ENCODE measurements around the gene CRNKL1. TPM values are rescaled to one million over a fixed set of nuclear protein-coding genes. Genes with fewer than 3 reads are reported as not detected.
A peak's percentile ranks its signal among the peaks of the same experiment; 100 is the strongest.

CRNKL1 gene
- total RNA-seq, 4 donors from 2014 or later: 12.3 to 22.1 (median 15.6) TPM

DNA sequence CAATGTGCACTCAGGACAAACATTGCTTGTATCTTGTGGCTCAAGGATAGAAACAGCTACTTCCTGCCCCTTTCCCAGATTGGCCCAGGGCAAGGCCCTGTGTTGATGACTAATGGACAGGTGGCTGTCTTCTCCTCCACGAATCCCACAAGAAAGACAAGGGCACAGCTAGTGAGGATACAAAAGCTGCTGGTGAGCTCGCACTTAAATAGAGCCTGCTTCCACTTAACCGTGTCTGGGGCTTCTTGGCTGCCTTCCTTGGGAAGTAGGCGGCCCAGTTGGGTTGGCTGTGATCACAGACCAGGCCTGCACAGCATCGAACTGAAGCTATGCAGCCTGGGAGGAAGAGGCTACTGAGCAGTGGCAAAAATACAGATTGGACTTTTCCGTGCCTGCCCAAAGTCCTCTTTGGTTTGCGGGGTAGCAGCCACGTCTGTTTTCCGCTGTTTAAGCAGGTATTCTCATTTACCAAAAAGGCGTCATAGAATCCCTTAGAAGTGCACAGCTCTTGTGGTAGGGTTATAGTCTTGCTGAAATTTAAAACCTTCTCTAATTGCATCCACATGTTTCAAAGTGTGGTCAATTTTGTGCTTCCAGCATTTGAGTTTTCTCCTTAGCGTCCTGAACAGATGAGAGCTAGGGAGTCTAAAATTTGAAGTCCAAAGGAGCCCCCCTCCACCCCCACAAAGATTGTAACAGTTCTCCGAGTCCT, 58.2 kb downstream of the CRNKL1 start:
- Histone ChIP-seq H3K4me3 (no peak overlapping the region), H3K4me1 (peaks cover 16 to 47% (median 21%) of the 10 kb centered on the region in 4 donors), H3K36me3 (peaks cover 1 to 31% (median 4%) of the 10 kb centered on the region in 4 donors), H3K27ac (peak overlapping the region; percentile 65 to 84 (median 82)), H3K9me3 (no peaks in the 10 kb centered on the region), H3K27me3 (no peaks in the 10 kb centered on the region)
- WGBS, 2 donors (ENCODE audit: low coverage in 1 of 2): 37 to 72% methylated on average over 5 to 12 of the region's 12 CpGs
- intact Hi-C loops (cut with DNase I; ENCODE audit: low total_unique reads) (loop anchor here (5.0 kb wide), 1 partner anchor 302 kb away; no protein-coding TSS in a partner anchor), in situ Hi-C loops (cut with MboI; ENCODE audit: low pct_ligation_motif_present in 1 of 4, low pct_unique_long_range_greater_than_20kb in 1 of 4, low sequenced_read_pairs in 3 of 4) (loop anchor here in 1 of 4 donors (10.0 kb wide), 1 partner anchor 209 kb away; no protein-coding TSS in a partner anchor)
- TF ChIP-seq POLR2AphosphoS5 (IDR thresholded peaks at IDR 0.05) (no peak), POLR2A (IDR thresholded peaks at IDR 0.05) (no peak), EP300 (IDR thresholded peaks at IDR 0.05; ENCODE audit: low read depth) (no peak)
- TF ChIP-seq, protein P1, sequence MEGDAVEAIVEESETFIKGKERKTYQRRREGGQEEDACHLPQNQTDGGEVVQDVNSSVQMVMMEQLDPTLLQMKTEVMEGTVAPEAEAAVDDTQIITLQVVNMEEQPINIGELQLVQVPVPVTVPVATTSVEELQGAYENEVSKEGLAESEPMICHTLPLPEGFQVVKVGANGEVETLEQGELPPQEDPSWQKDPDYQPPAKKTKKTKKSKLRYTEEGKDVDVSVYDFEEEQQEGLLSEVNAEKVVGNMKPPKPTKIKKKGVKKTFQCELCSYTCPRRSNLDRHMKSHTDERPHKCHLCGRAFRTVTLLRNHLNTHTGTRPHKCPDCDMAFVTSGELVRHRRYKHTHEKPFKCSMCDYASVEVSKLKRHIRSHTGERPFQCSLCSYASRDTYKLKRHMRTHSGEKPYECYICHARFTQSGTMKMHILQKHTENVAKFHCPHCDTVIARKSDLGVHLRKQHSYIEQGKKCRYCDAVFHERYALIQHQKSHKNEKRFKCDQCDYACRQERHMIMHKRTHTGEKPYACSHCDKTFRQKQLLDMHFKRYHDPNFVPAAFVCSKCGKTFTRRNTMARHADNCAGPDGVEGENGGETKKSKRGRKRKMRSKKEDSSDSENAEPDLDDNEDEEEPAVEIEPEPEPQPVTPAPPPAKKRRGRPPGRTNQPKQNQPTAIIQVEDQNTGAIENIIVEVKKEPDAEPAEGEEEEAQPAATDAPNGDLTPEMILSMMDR (IDR thresholded peaks at IDR 0.05): no peak
- DNase-seq: no peak

DNA sequence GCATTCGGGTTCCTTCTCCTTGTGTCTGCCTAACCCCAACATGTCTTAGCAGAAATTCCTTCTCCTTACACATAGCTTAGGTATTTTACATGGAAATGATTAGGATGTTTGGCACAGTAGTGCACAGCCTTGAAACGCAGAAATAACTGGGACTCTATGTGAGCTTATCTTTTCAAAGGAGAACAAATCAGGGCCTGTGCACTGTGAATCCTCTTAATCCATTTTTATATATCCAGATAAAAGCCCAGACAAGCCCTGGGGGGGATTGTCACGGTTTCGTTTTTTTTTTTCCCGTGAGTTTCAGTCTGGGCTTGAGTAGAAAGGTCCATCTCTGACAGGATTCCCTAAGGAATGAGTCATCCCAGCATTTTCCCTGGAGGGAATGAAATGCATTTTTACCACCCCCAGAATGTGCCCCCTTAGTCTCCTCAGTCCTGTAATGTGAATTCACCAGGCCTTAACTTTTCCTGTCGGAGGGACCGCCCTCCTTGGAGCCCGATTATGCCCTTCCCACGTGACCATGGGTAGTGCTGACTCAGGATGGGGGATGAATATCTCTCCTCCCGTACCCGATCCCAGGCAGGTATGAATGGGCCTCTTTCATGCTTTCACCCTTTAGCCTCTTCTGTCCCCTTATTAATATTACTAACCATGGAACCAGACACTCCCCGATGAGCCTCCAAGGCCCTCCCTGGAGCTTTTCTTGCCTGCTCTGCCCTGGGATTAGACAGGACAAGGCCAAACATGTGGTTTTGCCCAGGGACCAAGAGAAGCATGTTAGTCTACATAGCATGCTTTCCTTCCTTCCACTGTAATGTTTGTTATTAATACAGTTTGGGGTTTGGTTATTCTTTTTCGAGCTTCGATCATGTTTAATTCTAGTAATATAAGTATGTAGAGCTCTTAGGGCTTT, 59.0 kb downstream of the CRNKL1 start:
- no peaks in the 10 kb centered on the region for H3K27me3 ChIP-seq
- in situ Hi-C loops (cut with MboI; ENCODE audit: low pct_ligation_motif_present in 1 of 4, low pct_unique_long_range_greater_than_20kb in 1 of 4, low sequenced_read_pairs in 3 of 4): loop anchor here in 1 of 4 donors (10.0 kb wide), 1 partner anchor 208 kb away; no protein-coding TSS in a partner anchor
- intact Hi-C loops (cut with DNase I; ENCODE audit: low total_unique reads): loop anchor here (5.0 kb wide), 1 partner anchor 301 kb away; no protein-coding TSS in a partner anchor
- no peak for TF ChIP-seq POLR2AphosphoS5 (IDR thresholded peaks at IDR 0.05)
- TF ChIP-seq EP300 (IDR thresholded peaks at IDR 0.05; ENCODE audit: low read depth): no peak
- TF ChIP-seq POLR2A (IDR thresholded peaks at IDR 0.05): no peak
- TF ChIP-seq, protein P1 (IDR thresholded peaks at IDR 0.05): no peak
- no peak overlapping the region for H3K4me3 ChIP-seq
- H3K4me1 ChIP-seq: peaks cover 16 to 46% (median 21%) of the 10 kb centered on the region in 4 donors
- no peak for DNase-seq
- peaks cover 0 to 23% (median 2%) of the 10 kb centered on the region in 4 donors for H3K36me3 ChIP-seq
- WGBS, 2 donors (ENCODE audit: low coverage in 1 of 2): 74 to 75% methylated on average over 13 to 14 of the region's 14 CpGs
- H3K27ac ChIP-seq: peak overlapping the region; percentile 65 to 84 (median 82)
- no peaks in the 10 kb centered on the region for H3K9me3 ChIP-seq

DNA sequence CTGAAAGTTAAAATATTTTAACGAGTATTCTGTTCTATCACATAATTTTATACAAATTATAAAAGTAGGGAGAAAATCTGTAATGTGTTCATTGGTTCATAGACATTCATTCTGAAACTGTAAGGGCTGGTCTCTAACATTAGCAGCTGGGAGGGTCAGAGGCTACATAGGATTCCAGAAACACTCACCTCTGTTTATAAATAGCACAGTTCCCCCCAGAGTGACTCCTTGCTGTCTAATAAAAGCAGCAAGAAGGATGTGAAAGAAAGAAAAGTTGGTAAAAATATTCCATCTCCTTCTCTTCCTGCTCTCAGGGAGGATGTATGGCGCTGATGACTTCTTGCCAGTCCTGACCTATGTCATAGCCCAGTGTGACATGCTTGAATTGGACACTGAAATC, 60.4 kb downstream of the CRNKL1 start:
- in situ Hi-C loops (cut with MboI; ENCODE audit: low pct_ligation_motif_present in 1 of 4, low pct_unique_long_range_greater_than_20kb in 1 of 4, low sequenced_read_pairs in 3 of 4): loop anchor here in 1 of 4 donors (10.0 kb wide), 1 partner anchor 207 kb away; no protein-coding TSS in a partner anchor
- Histone ChIP-seq H3K27ac (peak overlapping the region; percentile 32 to 82 (median 52)), H3K36me3 (peaks cover 0 to 10% (median 1%) of the 10 kb centered on the region in 4 donors), H3K4me1 (peaks cover 20 to 46% (median 21%) of the 10 kb centered on the region in 4 donors), H3K4me3 (no peak overlapping the region), H3K9me3 (no peaks in the 10 kb centered on the region), H3K27me3 (no peaks in the 10 kb centered on the region)
- 56 to 58% methylated on average over 2 of the region's 2 CpGs for WGBS, 2 donors (ENCODE audit: low coverage in 1 of 2)
- intact Hi-C loops (cut with DNase I; ENCODE audit: low total_unique reads): loop anchor here (5.0 kb wide), 1 partner anchor 300 kb away; no protein-coding TSS in a partner anchor
- TF ChIP-seq POLR2AphosphoS5 (IDR thresholded peaks at IDR 0.05) (no peak), POLR2A (IDR thresholded peaks at IDR 0.05) (no peak), EP300 (IDR thresholded peaks at IDR 0.05; ENCODE audit: low read depth) (no peak)
- TF ChIP-seq, protein P1 (IDR thresholded peaks at IDR 0.05): no peak
- DNase-seq: no peak

All from transverse colon (tissue), 4 donors.